GM12892 (cell line): ENCODE measurements around the gene ENOX1.

Experiments used
- DNase-seq: peaks from one replicate; pipeline ENCODE4 v3.0.0; 2011; ENCODE audit not compliant: insufficient read length
- FAIRE-seq: peaks from 2 replicates; lab custom pipeline; 2011; peaks lifted over from hg19 to GRCh38; lab: Jason Lieb, UNC
- POLR2A ChIP-seq: IDR thresholded peaks from 2 replicates; pipeline ENCODE4 v1.6.1; 2011; ENCODE audit warnings: low read depth, low read length, control low read depth
- POLR2AphosphoS5 ChIP-seq: IDR thresholded peaks from 2 replicates; pipeline ENCODE4 v1.6.1; 2011; ENCODE audit warnings: low read depth, low read length, control low read depth
- TAF1 ChIP-seq: IDR thresholded peaks from 2 replicates; pipeline ENCODE4 v1.6.1; 2011; ENCODE audit warnings: low read depth, mild to moderate bottlenecking, control low read depth, low read length, borderline replicate concordance

ENOX1 gene

GRCh38 chr13:43271152-43271551 lies 515.6 kb downstream of the ENOX1 start:
- no peak for TF ChIP-seq POLR2AphosphoS5
- no peak for TF ChIP-seq POLR2A
- TF ChIP-seq TAF1 = no peak
- DNase-seq (no peak), FAIRE-seq (no peak)

DNA sequence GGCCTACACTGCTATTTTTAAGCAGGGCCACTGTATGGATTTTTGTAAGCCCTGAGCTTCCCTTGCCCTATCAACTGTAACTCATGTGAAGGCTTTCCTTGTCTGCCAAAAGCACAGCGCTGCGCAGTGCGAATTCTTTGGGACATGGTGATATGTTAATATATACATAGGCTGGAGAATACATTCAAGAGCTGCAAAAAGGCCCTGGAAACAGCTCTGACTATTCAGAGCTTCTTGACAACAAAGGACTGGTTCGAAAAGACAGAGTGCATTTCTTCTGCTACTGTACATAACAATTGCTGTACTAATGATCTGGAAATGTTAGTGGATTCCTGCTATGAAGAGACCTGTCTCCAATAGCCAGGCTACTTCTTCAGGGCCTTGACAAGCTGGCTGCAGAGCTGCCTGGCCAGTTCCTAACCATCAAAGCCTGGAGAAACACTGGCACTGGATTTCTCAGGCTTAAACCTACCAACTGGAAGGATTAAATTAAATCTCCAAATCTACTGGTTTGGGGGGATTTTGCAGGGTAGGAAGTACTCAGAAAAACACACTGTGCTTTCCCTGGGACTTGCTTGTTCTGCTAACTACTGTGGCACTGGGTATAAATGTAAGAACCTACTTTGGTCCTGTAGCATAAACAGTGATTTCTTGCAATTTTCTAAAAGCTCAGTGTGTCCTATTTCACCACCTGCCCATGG lies 516.5 kb downstream of the ENOX1 start:
- TF ChIP-seq POLR2AphosphoS5 (no peak), POLR2A (no peak), TAF1 (no peak)
- DNase-seq = no peak
- FAIRE-seq = no peak

GRCh38 chr13:43269037-43269481 lies 517.7 kb downstream of the ENOX1 start:
- TF ChIP-seq POLR2AphosphoS5 = no peak
- no peak for TF ChIP-seq TAF1
- TF ChIP-seq POLR2A = no peak
- DNase-seq = no peak
- FAIRE-seq = no peak

DNA sequence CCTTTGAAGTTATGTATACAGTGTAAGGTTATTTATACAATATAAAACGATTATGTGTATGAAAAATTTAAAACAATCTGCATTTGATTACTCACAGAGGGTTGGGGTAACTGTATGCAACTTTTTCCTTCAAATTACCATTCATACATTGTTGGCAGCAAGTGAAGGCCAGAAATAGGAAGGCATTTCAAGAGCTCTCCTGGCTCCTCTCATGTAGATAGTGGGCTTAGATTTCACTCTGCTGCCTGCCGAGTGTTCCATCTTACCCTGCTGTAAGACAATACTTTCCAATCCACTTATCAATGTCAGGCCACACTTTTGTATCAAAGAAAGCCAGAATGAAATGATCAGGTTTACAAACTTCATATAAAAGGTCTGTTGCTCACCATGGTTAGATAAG lies 518.1 kb downstream of the ENOX1 start:
- DNase-seq (no peak), FAIRE-seq (no peak)
- TF ChIP-seq POLR2A (no peak), TAF1 (no peak), POLR2AphosphoS5 (no peak)

DNA sequence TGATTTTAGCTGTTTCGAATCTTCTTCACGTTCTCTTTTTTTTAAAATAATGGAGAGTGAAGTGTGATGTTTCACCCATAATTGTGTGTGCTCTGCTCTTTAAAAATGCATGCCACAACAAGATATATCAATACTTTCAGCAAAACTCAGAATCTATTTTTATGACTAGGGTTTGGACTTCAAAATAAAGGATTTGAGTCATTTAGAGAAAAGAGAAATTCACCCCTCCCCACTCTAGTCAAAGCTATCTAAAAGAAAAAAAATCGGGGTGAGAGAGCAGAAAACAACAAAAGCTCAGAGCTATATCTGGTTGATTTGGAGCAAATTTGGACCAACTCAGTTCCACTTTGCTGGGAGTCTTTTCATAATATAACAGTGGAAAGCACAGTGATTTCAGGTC lies 518.9 kb downstream of the ENOX1 start:
- TF ChIP-seq POLR2A = no peak
- no peak for TF ChIP-seq TAF1
- TF ChIP-seq POLR2AphosphoS5 = no peak
- DNase-seq (no peak), FAIRE-seq (no peak)

GRCh38 chr13:43266936-43267615 lies 519.7 kb downstream of the ENOX1 start:
- FAIRE-seq (peak; percentile 64), DNase-seq (no peak)
- TF ChIP-seq POLR2AphosphoS5 (no peak), TAF1 (no peak), POLR2A (no peak)

GRCh38 chr13:43265028-43265427 lies 521.7 kb downstream of the ENOX1 start:
- TF ChIP-seq TAF1 (no peak), POLR2AphosphoS5 (no peak), POLR2A (no peak)
- DNase-seq = no peak
- no peak for FAIRE-seq

GRCh38 chr13:43264458-43264857 lies 522.3 kb downstream of the ENOX1 start:
- TF ChIP-seq POLR2AphosphoS5 (no peak), TAF1 (no peak), POLR2A (no peak)
- FAIRE-seq (no peak), DNase-seq (no peak)

GRCh38 chr13:43263047-43263446 lies 523.7 kb downstream of the ENOX1 start:
- DNase-seq (no peak), FAIRE-seq (no peak)
- TF ChIP-seq TAF1 = no peak
- TF ChIP-seq POLR2AphosphoS5 = no peak
- no peak for TF ChIP-seq POLR2A

GRCh38 chr13:43260999-43261398 lies 525.8 kb downstream of the ENOX1 start:
- no peak for DNase-seq
- FAIRE-seq = no peak
- TF ChIP-seq TAF1 = no peak
- no peak for TF ChIP-seq POLR2AphosphoS5
- no peak for TF ChIP-seq POLR2A

- FAIRE-seq (no peak), DNase-seq (no peak)
- no peak for TF ChIP-seq TAF1
- TF ChIP-seq POLR2A = no peak
- TF ChIP-seq POLR2AphosphoS5 = no peak
Measured at GRCh38 chr13:43258771-43259170, 528.0 kb downstream of the ENOX1 start.

- no peak for FAIRE-seq
- no peak for TF ChIP-seq POLR2AphosphoS5
- TF ChIP-seq TAF1 = no peak
- no peak for TF ChIP-seq POLR2A
- no peak for DNase-seq
Measured at GRCh38 chr13:43257765-43258164, 529.0 kb downstream of the ENOX1 start.

DNA sequence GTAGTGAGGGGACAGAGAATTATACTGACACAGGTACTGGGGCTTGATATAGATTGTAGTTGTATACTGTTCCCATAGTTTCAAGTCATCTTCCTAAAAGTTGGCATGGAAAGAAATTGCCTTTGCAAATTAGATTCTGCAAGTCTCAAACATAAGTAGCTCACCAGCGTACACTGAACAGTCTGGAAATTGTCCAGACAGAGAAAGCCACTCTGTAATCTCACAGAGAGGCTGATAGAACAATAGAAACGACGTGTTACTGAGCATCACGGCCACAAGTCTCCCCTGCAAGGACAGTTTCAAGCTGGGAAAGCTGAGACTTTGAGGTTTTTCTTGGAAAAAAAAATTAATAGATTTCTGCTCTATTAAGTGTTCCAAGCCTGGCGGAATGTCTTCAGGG lies 534.8 kb downstream of the ENOX1 start:
- TF ChIP-seq POLR2AphosphoS5 (no peak), TAF1 (no peak), POLR2A (no peak)
- no peak for DNase-seq
- no peak for FAIRE-seq
